Motor neuron (in vitro differentiated cells): ENCODE measurements around the gene ESAM. TPM values are rescaled to one million over a fixed set of nuclear protein-coding genes. Genes with fewer than 3 reads are reported as not detected.
"Not testable (repeated sequence)": the region's sequence is repeated elsewhere in the genome, so short reads cannot be mapped to it uniquely, and the experiment has no call there.

ENCODE experiments used
- ATAC-seq, 8 experiments: fragments of 200-7000 bp; cut with Tn5 transposase; replicated peaks in 6 of 8; 2 replicates each; pipeline ENCODE4 v1.8.0; 2021; ENCODE audit warnings: mild to moderate bottlenecking in 8 of 8, moderate library complexity in 8 of 8
- H3K27ac ChIP-seq, 2 donors: fragments of 250-450 bp; sonication (Bioruptor Pico); 2 replicates each; pipeline ENCODE4 v1.9.0; 2021; ENCODE audit warnings: antibody characterized with exemption in 2 of 2, mild to moderate bottlenecking in 2 of 2, moderate library complexity in 1 of 2
- H3K4me1 ChIP-seq, 2 donors: fragments of 250-450 bp; sonication (Bioruptor Pico); replicated peaks in 1 of 2; 2 replicates each; pipeline ENCODE4 v1.6.1; 2021; ENCODE audit warnings: antibody characterized with exemption in 2 of 2, mild to moderate bottlenecking in 2 of 2, moderate library complexity in 1 of 2
- H3K4me3 ChIP-seq, 5 donors: fragments of 250-450 bp; sonication (Bioruptor Pico); 2 replicates each; pipeline ENCODE4 v1.9.0; 2021; ENCODE audit warnings: antibody characterized with exemption in 5 of 5, mild to moderate bottlenecking in 5 of 5, moderate library complexity in 4 of 5
- whole genome bisulfite sequencing, 10 experiments: fragments of 450-650 bp; shearing (Covaris generic); methylation state at CpG; one replicate each; pipeline ENCODE4 v1.0.0; 2022; 5-methylcytosine and 5-hydroxymethylcytosine counted together
- in situ Hi-C, 9 experiments: fragments of 400-800 bp; cut with MboI; loops; one replicate each; pipeline ENCODE4 v1.15.0; 2021; ENCODE audit warnings: low sequenced_read_pairs in 9 of 9, low pct_unique_long_range_greater_than_20kb in 2 of 9; ENCODE audit not compliant: unreplicated experiment in 9 of 9
- total RNA-seq, 8 experiments: library from RNA; unstranded; fragments of 300-600 nt; gene quantifications; 2 replicates each; pipeline versions ENCODE4 v1.2.3 to v1.2.4, GENCODE V29; 2022

Gene ESAM
- total RNA-seq, 8 experiments from 2014 or later = 0.11 to 9.3 (median 0.67) TPM

- peaks cover 8 to 16% of the 10 kb centered on the region in 2 donors for H3K4me1 ChIP-seq
- in situ Hi-C loops = no loop called here
- peak in 6 of 8 experiments; percentile 20 to 77 (median 26) for ATAC-seq
- WGBS, 10 experiments = 33 to 64% (median 52%) methylated on average over 1 to 2 of the region's 2 CpGs; no CpG with 5 or more reads in 5 of the 10 experiments
- H3K27ac ChIP-seq = no peak overlapping the region
- no peak overlapping the region for H3K4me3 ChIP-seq
Measured at GRCh38 chr11:124793466-124794278, 31.6 kb upstream of the ESAM start.

- WGBS, 10 experiments = 73 to 100% (median 97%) methylated on average over 2 to 4 of the region's 4 CpGs; no CpG with 5 or more reads in 2 of the 10 experiments
- peak in 2 of 8 experiments; percentile 3 to 10 for ATAC-seq
- H3K4me1 ChIP-seq = no peaks in the 10 kb centered on the region
- in situ Hi-C loops = no loop called here
- no peak overlapping the region for H3K27ac ChIP-seq
- H3K4me3 ChIP-seq = no peak overlapping the region
Measured at GRCh38 chr11:124791626-124792341, 29.7 kb upstream of the ESAM start.

DNA sequence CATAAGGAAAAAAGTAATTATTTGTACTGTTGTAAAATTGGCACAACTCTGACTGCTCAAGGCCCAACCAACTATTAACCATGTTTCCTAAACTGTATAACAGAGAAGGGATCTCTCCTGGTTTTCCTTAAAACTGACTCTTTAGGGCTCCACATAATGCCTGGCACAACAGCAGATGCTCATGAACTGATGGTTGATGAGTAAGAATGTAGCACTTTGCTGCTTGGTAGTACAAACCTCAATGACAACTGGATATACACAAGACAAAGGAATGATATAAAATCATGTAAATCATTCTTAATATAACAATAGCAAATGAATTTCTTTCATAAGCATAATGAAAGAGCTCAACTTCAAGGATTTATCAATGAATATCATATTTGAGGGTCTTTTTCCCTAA, 26.4 kb upstream of the ESAM start:
- in situ Hi-C loops = no loop called here
- Histone ChIP-seq H3K4me3 (no peak overlapping the region), H3K4me1 (no peaks in the 10 kb centered on the region), H3K27ac (no peak overlapping the region)
- no peak for ATAC-seq

- WGBS, 10 experiments = 100% methylated on average over 1 to 2 of the region's 2 CpGs; no CpG with 5 or more reads in 2 of the 10 experiments
- in situ Hi-C loops = no loop called here
- ATAC-seq = no peak
- Histone ChIP-seq H3K4me3 (no peak overlapping the region), H3K27ac (no peak overlapping the region), H3K4me1 (no peaks in the 10 kb centered on the region)
Measured at GRCh38 chr11:124784051-124784450, 22.0 kb upstream of the ESAM start.

- no peak overlapping the region for H3K4me3 ChIP-seq
- WGBS, 10 experiments = 83 to 100% (median 100%) methylated on average over 1 to 4 of the region's 4 CpGs; no CpG with 5 or more reads in 1 of the 10 experiments
- no peak for ATAC-seq
Measured at GRCh38 chr11:124783002-124783401, 20.9 kb upstream of the ESAM start.

GRCh38 chr11:124779568-124779967, 17.5 kb upstream of the ESAM start:
- no peak for ATAC-seq
- no peak overlapping the region for H3K27ac ChIP-seq
- WGBS, 10 experiments = 44 to 100% (median 87%) methylated on average over 1 of the region's 1 CpG; no CpG with 5 or more reads in 2 of the 10 experiments
- no peaks in the 10 kb centered on the region for H3K4me1 ChIP-seq
- in situ Hi-C loops = no loop called here
- no peak overlapping the region for H3K4me3 ChIP-seq

More at GRCh38 chr11:124783002-124783401, 20.9 kb upstream of the ESAM start:
- no peaks in the 10 kb centered on the region for H3K4me1 ChIP-seq
- in situ Hi-C loops = no loop called here
- H3K27ac ChIP-seq = no peak overlapping the region

- ATAC-seq = no peak
- in situ Hi-C loops = no loop called here
- no peak overlapping the region for H3K4me3 ChIP-seq
Measured at GRCh38 chr11:124778281-124778680, 16.2 kb upstream of the ESAM start.

GRCh38 chr11:124776865-124777645, 15.0 kb upstream of the ESAM start:
- 92 to 100% (median 97%) methylated on average over 1 to 7 of the region's 7 CpGs; no CpG with 5 or more reads in 1 of the 10 experiments for whole genome bisulfite sequencing, 10 experiments
- no peaks in the 10 kb centered on the region for H3K4me1 ChIP-seq
- H3K4me3 ChIP-seq = no peak overlapping the region
- ATAC-seq = no peak
- in situ Hi-C loops = no loop called here
- H3K27ac ChIP-seq = no peak overlapping the region

More at GRCh38 chr11:124778281-124778680, 16.2 kb upstream of the ESAM start:
- H3K4me1 ChIP-seq = no peaks in the 10 kb centered on the region
- H3K27ac ChIP-seq = no peak overlapping the region
- 72 to 100% (median 100%) methylated on average over 1 to 2 of the region's 2 CpGs for WGBS, 10 experiments

DNA sequence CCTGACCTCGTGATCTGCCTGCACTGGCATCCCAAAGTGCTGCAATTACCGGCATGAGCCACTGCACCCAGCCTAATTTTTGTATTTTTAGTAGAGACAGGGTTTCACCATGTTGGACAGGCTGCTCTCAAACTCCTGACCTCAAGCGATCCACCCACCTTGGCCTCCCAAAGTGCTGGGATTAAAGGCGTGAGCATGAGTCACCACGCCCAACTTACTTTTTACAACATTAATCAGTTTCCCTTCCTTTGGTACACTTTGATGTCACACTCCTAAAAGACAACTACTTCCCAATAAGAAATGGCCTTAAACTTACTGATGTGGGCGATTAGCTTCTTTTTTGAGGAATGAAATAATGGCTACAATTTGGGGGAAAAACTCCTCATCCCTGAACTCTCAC, 8.9 kb upstream of the ESAM start:
- in situ Hi-C loops = loop anchor here in 7 of 9 experiments (25.0 kb wide), 2 partner anchors 109 to 359 kb away; partner anchors contain the start of genes SIAE (in 6 of the 7), SPA17 (in 6 of the 7) and OR8B4 (in 2 of the 7)
- not testable (repeated sequence) for ATAC-seq, H3K27ac ChIP-seq, H3K4me3 ChIP-seq, H3K4me1 ChIP-seq
- 77 to 100% (median 97%) methylated on average over 2 to 6 of the region's 6 CpGs; no CpG with 5 or more reads in 4 of the 10 experiments for WGBS, 10 experiments

- no peak overlapping the region for H3K27ac ChIP-seq
- in situ Hi-C loops = loop anchor here in 7 of 9 experiments (25.0 kb wide), 2 partner anchors 108 to 358 kb away; partner anchors contain the start of genes SIAE (in 6 of the 7), SPA17 (in 6 of the 7) and OR8B4 (in 2 of the 7)
- no peaks in the 10 kb centered on the region for H3K4me1 ChIP-seq
- ATAC-seq = peak in 1 of 8 experiments; percentile 24
- H3K4me3 ChIP-seq = no peak overlapping the region
- 93 to 100% (median 97%) methylated on average over 1 to 7 of the region's 8 CpGs; no CpG with 5 or more reads in 2 of the 10 experiments for WGBS, 10 experiments
Measured at GRCh38 chr11:124769806-124770774, 8.0 kb upstream of the ESAM start.

DNA sequence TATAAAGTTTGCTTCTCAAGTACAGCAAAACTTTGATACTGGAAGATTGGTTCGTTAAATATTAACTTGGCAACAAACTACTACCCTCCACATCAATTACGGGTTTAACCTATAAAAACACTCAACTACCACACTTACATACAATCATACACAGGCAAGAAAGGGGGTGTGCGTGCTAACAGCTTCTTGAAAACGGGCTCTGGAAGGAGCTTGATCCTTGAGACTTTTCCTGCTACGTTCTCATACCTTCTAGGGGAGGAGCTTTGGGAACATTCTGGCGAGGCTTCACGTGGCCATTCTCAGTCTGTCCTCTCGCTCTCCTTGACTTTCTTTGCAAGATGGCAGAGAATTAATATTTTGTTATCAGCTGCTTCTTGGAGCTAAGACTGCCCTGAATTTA, 6.8 kb upstream of the ESAM start:
- in situ Hi-C loops = loop anchor here in 7 of 9 experiments (25.0 kb wide), 2 partner anchors 107 to 357 kb away; partner anchors contain the start of genes SIAE (in 6 of the 7), SPA17 (in 6 of the 7) and OR8B4 (in 2 of the 7)
- H3K4me3 ChIP-seq = no peak overlapping the region
- no peak overlapping the region for H3K27ac ChIP-seq
- 66 to 100% (median 90%) methylated on average over 1 to 8 of the region's 8 CpGs for WGBS, 10 experiments
- no peak for ATAC-seq
- no peaks in the 10 kb centered on the region for H3K4me1 ChIP-seq
